ENCODE results near the gene HOXD3. TPM values are rescaled to one million over a fixed set of nuclear protein-coding genes. Genes with fewer than 3 reads are reported as not detected.

The HOXD3 gene
- polyA plus RNA-seq, 1 experiment = not detected

DNA sequence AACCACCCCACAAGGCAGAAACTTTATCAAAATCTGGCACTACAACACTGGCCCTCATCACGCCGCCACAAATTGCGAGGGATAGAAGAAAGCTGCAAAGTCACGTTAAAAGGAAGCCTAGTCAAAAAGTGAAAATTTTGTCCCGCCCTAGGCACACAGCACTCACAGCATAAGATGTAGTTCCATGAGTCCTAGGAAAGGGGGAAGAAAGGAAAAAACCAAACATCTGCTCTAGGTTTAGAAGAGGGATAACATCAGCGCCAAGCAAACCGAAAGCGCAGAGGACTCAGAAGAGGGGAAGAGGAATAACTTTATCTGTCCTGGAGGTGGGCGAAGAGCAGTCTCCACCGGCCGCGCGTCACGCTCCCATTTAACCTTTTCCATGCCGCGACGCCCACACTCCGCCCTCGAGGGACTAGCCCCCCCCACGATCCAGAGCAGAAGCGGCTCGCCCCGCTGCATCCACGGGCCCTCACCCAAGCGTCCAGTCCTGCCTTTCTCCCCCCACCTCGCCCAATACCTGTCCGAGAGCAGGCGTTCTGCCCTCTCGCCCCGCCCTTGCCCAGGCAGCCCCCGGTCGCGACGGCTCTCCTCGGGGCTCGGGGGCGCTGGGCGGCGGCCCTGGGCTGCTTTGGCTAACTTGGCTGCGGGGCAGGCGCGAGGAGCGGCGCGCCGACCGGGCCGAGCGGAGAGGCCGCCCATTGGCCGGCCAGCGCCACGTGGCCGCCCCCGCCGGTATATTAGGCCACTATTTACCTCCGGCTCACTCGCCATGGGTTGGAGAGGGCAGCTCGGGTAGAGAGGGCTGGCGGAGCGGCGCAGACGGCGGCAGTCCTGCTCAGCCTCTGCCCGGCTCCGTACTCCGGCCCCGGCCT is 31.0 kb downstream of the HOXD3 start, which contains the start of gene HOXD1:
Gene HOXD1 (plus strand): TSS at position 770 of the 875 bp plus-strand sequence. CDS start 134 bp downstream, outside the sequence.
- Histone ChIP-seq H3K9me3 (ENCODE audit: control insufficient read depth, insufficient read depth, low read length) (no peaks in the 10 kb centered on the region; the same call in 1 of the 2 replicates), H3K27me3 (ENCODE audit: control insufficient read depth, insufficient read depth, low read length) (peaks cover 49% of the 10 kb centered on the region), H3K4me3 (ENCODE audit: low read depth, low read length) (peak within 1 kb of the TSS; percentile 51), H3K27ac (ENCODE audit: low read depth, low read length) (no peak within 1 kb of the TSS)
- no peak for DNase-seq (ENCODE audit: low read depth, low spot score)
- TF ChIP-seq, protein P1, sequence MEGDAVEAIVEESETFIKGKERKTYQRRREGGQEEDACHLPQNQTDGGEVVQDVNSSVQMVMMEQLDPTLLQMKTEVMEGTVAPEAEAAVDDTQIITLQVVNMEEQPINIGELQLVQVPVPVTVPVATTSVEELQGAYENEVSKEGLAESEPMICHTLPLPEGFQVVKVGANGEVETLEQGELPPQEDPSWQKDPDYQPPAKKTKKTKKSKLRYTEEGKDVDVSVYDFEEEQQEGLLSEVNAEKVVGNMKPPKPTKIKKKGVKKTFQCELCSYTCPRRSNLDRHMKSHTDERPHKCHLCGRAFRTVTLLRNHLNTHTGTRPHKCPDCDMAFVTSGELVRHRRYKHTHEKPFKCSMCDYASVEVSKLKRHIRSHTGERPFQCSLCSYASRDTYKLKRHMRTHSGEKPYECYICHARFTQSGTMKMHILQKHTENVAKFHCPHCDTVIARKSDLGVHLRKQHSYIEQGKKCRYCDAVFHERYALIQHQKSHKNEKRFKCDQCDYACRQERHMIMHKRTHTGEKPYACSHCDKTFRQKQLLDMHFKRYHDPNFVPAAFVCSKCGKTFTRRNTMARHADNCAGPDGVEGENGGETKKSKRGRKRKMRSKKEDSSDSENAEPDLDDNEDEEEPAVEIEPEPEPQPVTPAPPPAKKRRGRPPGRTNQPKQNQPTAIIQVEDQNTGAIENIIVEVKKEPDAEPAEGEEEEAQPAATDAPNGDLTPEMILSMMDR (IDR thresholded peaks at IDR 0.05; ENCODE audit: low read depth, low read length) = no peak
- ChIA-PET POLR2A (no interaction called here), CTCF (interaction anchor here (1.2 to 1.8 kb wide), 2 partner anchors 266 to 267 kb away, joined by 5 to 6 read pairs; no protein-coding TSS in a partner anchor)

DNA sequence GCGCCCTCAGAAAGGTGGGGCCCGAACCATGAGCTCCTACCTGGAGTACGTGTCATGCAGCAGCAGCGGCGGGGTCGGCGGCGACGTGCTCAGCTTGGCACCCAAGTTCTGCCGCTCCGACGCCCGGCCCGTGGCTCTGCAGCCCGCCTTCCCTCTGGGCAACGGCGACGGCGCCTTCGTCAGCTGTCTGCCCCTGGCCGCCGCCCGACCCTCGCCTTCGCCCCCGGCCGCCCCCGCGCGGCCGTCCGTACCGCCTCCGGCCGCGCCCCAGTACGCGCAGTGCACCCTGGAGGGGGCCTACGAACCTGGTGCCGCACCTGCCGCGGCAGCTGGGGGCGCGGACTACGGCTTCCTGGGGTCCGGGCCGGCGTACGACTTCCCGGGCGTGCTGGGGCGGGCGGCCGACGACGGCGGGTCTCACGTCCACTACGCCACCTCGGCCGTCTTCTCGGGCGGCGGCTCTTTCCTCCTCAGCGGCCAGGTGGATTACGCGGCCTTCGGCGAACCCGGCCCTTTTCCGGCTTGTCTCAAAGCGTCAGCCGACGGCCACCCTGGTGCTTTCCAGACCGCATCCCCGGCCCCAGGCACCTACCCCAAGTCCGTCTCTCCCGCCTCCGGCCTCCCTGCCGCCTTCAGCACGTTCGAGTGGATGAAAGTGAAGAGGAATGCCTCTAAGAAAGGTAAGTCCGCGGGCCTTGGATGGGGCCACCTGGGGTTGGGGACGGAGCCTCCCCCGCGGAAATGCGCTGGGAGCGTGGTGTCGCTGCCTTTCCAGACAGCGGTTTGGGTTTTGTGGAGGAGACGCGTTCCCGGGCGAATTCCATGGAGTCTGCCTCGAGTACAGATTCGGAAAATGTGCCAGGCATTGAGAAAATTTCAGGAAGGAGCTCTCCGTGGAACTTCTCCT is 31.9 kb downstream of the HOXD3 start:
- H3K27me3 ChIP-seq (ENCODE audit: control insufficient read depth, insufficient read depth, low read length) = peaks cover 48% of the 10 kb centered on the region
- POLR2A ChIA-PET = no interaction called here
- CTCF ChIA-PET = interaction anchor here (1.8 kb wide), 1 partner anchor 265 kb away, joined by 6 read pairs; no protein-coding TSS in a partner anchor
- peak overlapping the region; percentile 32; the same call in 1 of the 2 replicates for H3K4me3 ChIP-seq (ENCODE audit: low read depth, low read length)
- H3K27ac ChIP-seq (ENCODE audit: low read depth, low read length) = no peak overlapping the region
- no peaks in the 10 kb centered on the region; the same call in 1 of the 2 replicates for H3K9me3 ChIP-seq (ENCODE audit: control insufficient read depth, insufficient read depth, low read length)
- no peak for DNase-seq (ENCODE audit: low read depth, low spot score)
- TF ChIP-seq, protein P1 (IDR thresholded peaks at IDR 0.05; ENCODE audit: low read depth, low read length) = no peak

DNA sequence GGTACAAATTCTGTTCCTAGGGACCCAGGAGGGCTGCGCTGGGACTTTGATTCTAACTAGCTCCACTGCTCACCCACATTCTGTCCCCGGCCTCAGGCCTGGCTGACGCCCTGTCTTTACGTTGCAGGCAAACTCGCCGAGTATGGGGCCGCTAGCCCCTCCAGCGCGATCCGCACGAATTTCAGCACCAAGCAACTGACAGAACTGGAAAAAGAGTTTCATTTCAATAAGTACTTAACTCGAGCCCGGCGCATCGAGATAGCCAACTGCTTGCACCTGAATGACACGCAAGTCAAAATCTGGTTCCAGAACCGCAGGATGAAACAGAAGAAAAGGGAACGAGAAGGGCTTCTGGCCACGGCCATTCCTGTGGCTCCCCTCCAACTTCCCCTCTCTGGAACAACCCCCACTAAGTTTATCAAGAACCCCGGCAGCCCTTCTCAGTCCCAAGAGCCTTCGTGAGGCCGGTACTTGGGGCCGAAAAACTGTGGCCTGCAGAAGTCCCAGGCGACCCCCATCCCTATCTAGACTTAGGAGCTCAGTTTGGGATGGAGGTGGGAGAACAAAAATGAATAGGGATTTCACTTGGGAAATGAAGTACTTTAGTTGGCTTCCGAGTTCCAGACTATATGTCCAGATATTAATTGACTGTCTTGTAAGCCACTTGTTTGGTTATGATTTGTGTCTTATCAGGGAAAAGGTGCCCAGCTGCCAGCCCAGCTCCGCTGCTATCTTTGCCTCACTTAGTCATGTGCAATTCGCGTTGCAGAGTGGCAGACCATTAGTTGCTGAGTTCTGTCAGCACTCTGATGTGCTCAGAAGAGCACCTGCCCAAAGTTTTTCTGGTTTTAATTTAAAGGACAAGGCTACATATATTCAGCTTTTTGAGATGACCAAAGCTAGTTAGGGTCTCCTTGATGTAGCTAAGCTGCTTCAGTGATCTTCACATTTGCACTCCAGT is 32.9 kb downstream of the HOXD3 start:
- TF ChIP-seq, protein P1 (IDR thresholded peaks at IDR 0.05; ENCODE audit: low read depth, low read length) = no peak
- H3K9me3 ChIP-seq (ENCODE audit: control insufficient read depth, insufficient read depth, low read length) = no peaks in the 10 kb centered on the region; the same call in 1 of the 2 replicates
- peaks cover 48% of the 10 kb centered on the region for H3K27me3 ChIP-seq (ENCODE audit: control insufficient read depth, insufficient read depth, low read length)
- H3K27ac ChIP-seq (ENCODE audit: low read depth, low read length) = no peak overlapping the region
- no peak overlapping the region for H3K4me3 ChIP-seq (ENCODE audit: low read depth, low read length)
- ChIA-PET CTCF (interaction anchor here (1.8 kb wide), 1 partner anchor 264 kb away, joined by 6 read pairs; no protein-coding TSS in a partner anchor), POLR2A (no interaction called here)
- no peak for DNase-seq (ENCODE audit: low read depth, low spot score)

DNA sequence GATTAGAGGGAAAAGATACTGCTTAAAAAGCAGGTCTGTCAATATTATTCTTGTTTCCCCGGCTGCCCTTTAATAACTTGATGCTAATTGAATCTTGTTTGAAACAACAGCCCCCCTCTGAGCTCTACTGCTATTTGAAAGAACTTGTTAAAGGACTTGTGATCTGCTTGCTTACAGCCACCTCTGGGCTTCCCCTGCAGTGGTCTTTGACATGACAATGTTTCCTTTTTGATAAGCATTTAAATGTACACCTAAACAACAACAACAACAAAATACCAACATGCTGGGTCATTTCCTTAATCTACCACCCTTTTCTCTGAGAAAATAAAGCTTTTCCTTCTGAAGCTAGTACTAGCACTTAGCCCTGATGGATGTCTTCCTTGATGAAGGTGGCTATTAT is 35.2 kb downstream of the HOXD3 start:
- TF ChIP-seq, protein P1 (IDR thresholded peaks at IDR 0.05; ENCODE audit: low read depth, low read length) = no peak
- no peak overlapping the region for H3K27ac ChIP-seq (ENCODE audit: low read depth, low read length)
- CTCF ChIA-PET = no interaction called here
- DNase-seq (ENCODE audit: low read depth, low spot score) = no peak
- POLR2A ChIA-PET = no interaction called here
- H3K9me3 ChIP-seq (ENCODE audit: control insufficient read depth, insufficient read depth, low read length) = no peaks in the 10 kb centered on the region; the same call in 1 of the 2 replicates
- no peak overlapping the region for H3K4me3 ChIP-seq (ENCODE audit: low read depth, low read length)
- peaks cover 34% of the 10 kb centered on the region for H3K27me3 ChIP-seq (ENCODE audit: control insufficient read depth, insufficient read depth, low read length)
